ENCODE data around the gene FLYWCH2.

Gene FLYWCH2

DNA sequence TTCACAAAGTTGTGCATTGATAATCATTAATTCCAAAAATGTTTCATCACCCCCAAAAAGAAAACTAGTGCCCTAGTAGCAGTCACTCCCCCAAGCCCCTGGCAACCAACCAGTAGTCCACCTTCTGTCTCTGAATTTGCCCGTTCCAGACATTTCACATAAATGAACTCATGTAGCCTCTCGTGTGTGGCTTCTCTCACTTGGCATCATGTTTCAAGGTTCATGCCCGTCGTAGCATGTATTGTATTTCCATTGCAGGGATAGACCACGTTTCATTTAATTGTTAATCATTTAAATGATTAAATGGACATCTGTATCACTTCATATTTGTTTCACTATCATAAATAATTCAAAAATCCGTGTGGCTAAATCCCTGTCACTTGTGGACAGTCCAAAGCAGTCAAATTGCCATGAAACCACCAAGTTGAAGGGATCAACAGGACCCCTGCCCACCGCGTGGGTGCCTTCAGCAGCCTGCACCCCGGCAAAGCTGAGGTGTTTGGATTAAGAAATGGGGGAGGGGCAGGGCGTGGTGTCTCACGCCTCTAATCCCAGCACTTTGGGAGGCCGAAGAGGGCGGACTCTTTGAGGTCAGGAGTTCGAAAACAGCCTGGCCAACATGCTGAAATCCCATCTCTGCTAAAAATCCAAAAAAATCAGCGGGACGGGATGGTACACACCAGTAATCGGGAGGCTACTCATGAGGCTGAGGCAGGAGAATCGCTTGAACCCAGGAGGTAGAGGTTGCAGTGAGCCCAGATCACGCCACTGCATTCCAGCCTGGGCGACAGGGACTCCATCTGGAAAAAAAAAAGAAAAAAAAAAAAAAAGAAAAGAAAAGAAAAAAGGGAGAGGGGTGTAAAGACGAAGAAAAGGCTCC, 8.7 kb upstream of the FLYWCH2 start:
- Histone ChIP-seq H2AK5ac (ENCODE audit: low read length) (no peak overlapping the region), H3K79me2 (ENCODE audit: control insufficient read depth, insufficient read depth, low read length) (no peaks in the 10 kb centered on the region), H3K4me3 (ENCODE audit: low read length) (no peak overlapping the region), H3K4ac (ENCODE audit: low read depth, low read length) (no peak overlapping the region), H3K79me1 (ENCODE audit: low read length) (no peaks in the 10 kb centered on the region), H2BK15ac (replicated peaks; ENCODE audit: low read depth) (no peak overlapping the region), H3K56ac (ENCODE audit: low read length) (no peak overlapping the region), H3K23ac (ENCODE audit: low read length) (no peak overlapping the region), H3K27me3 (ENCODE audit: insufficient read depth, low read length, poor library complexity) (no peaks in the 10 kb centered on the region), H3K4me2 (ENCODE audit: low read length) (no peak overlapping the region), H3K9ac (ENCODE audit: low read length) (no peak overlapping the region), H2BK5ac (ENCODE audit: low read length) (no peak overlapping the region), H4K5ac (ENCODE audit: low read length) (no peak overlapping the region), H3K36me3 (ENCODE audit: control insufficient read depth, insufficient read depth, low read length) (no peaks in the 10 kb centered on the region), H4K8ac (ENCODE audit: low read depth, low read length) (no peak overlapping the region), H3K27ac (ENCODE audit: low read depth, low read length) (no peak overlapping the region), H2BK120ac (ENCODE audit: low read depth, low read length) (no peak overlapping the region), H3K18ac (ENCODE audit: low read length) (no peak overlapping the region), H3K4me1 (ENCODE audit: control insufficient read depth, low read depth, low read length) (no peaks in the 10 kb centered on the region)
- DNase-seq = no peak
- WGBS (ENCODE audit: extremely low coverage, insufficient coverage, low lambda C conversion rate) = no CpG with 5 or more reads among the region's 21 CpGs

DNA sequence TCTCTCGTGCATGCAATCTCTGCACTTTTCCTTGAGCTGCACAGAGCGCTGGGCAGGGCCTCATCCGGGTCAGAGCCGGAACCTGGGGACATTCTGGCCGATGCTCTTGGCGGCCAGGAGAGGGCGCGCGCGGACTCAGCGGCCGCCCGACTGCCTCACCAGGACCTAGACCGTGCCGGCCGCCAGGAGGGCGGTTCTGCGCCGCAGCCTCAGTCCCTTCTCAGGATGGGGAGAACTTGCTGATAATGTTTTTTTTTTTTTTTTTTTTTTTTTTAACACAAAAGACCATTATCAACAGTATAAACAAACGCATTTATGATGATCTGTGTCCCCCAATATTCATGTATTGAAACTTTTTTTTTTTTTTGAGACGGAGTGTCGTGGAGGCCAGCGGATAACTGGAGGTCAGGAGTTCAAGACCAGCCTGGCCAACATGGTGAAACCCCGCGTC, 8.1 kb upstream of the FLYWCH2 start:
- no peak overlapping the region for H2BK120ac ChIP-seq (ENCODE audit: low read depth, low read length)
- no peak overlapping the region for H3K23ac ChIP-seq (ENCODE audit: low read length)
- DNase-seq = peak; percentile 82
- no peak overlapping the region for H3K4me3 ChIP-seq (ENCODE audit: low read length)
- H2AK5ac ChIP-seq (ENCODE audit: low read length) = no peak overlapping the region
- no CpG with 5 or more reads among the region's 25 CpGs for WGBS (ENCODE audit: extremely low coverage, insufficient coverage, low lambda C conversion rate)
- no peaks in the 10 kb centered on the region for H3K36me3 ChIP-seq (ENCODE audit: control insufficient read depth, insufficient read depth, low read length)
- no peak overlapping the region for H3K27ac ChIP-seq (ENCODE audit: low read depth, low read length)
- no peak overlapping the region for H3K56ac ChIP-seq (ENCODE audit: low read length)
- no peaks in the 10 kb centered on the region for H3K27me3 ChIP-seq (ENCODE audit: insufficient read depth, low read length, poor library complexity)
- H3K79me1 ChIP-seq (ENCODE audit: low read length) = no peaks in the 10 kb centered on the region
- H2BK5ac ChIP-seq (ENCODE audit: low read length) = no peak overlapping the region
- no peaks in the 10 kb centered on the region for H3K4me1 ChIP-seq (ENCODE audit: control insufficient read depth, low read depth, low read length)
- H2BK15ac ChIP-seq (replicated peaks; ENCODE audit: low read depth) = no peak overlapping the region
- no peak overlapping the region for H3K4me2 ChIP-seq (ENCODE audit: low read length)
- H4K8ac ChIP-seq (ENCODE audit: low read depth, low read length) = no peak overlapping the region
- H3K4ac ChIP-seq (ENCODE audit: low read depth, low read length) = no peak overlapping the region
- no peak overlapping the region for H3K9ac ChIP-seq (ENCODE audit: low read length)
- H4K5ac ChIP-seq (ENCODE audit: low read length) = no peak overlapping the region
- H3K79me2 ChIP-seq (ENCODE audit: control insufficient read depth, insufficient read depth, low read length) = no peaks in the 10 kb centered on the region
- no peak overlapping the region for H3K18ac ChIP-seq (ENCODE audit: low read length)

DNA sequence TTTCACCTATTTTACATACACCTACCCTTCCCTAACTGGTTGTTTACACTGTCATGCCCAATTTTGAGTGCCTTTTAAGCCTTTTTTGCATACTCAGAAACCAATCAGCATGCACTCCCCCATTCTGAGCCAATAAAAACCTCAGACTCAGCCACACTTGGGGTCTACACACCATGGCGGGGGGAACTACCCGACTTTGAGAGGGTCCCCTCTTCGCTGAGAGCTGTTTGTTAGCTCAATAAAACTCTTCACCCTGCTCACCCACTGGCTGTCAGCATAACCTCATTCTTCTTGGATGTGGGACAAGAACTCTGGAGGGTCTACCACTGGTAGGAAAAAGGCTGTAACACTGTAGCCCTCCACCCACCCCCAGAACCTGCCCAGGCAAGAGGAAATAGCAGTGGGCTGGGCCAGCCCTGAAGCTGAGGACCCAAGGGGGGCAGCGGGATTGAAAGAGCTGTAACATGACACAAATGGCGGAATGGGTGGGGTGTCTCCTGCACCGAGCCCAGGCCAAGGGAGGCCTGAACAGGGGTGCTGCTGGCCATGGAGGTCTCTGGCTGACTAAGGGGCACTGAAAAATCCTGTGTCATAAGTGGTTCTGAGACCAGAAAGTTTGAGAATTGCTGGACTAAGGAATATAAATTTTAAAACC, 3.0 kb upstream of the FLYWCH2 start:
- Histone ChIP-seq H3K79me1 (ENCODE audit: low read length) (no peaks in the 10 kb centered on the region), H2BK5ac (ENCODE audit: low read length) (no peak overlapping the region), H3K23ac (ENCODE audit: low read length) (no peak overlapping the region), H3K4ac (ENCODE audit: low read depth, low read length) (no peak overlapping the region), H2BK15ac (replicated peaks; ENCODE audit: low read depth) (no peak overlapping the region), H3K4me3 (ENCODE audit: low read length) (no peak overlapping the region), H4K5ac (ENCODE audit: low read length) (no peak overlapping the region), H3K4me2 (ENCODE audit: low read length) (no peak overlapping the region), H3K9ac (ENCODE audit: low read length) (no peak overlapping the region), H3K4me1 (ENCODE audit: control insufficient read depth, low read depth, low read length) (no peaks in the 10 kb centered on the region), H2AK5ac (ENCODE audit: low read length) (no peak overlapping the region), H4K8ac (ENCODE audit: low read depth, low read length) (no peak overlapping the region), H3K79me2 (ENCODE audit: control insufficient read depth, insufficient read depth, low read length) (no peaks in the 10 kb centered on the region), H3K27ac (ENCODE audit: low read depth, low read length) (no peak overlapping the region), H3K56ac (ENCODE audit: low read length) (no peak overlapping the region), H2BK120ac (ENCODE audit: low read depth, low read length) (no peak overlapping the region), H3K18ac (ENCODE audit: low read length) (no peak overlapping the region), H3K36me3 (ENCODE audit: control insufficient read depth, insufficient read depth, low read length) (no peaks in the 10 kb centered on the region), H3K27me3 (ENCODE audit: insufficient read depth, low read length, poor library complexity) (no peaks in the 10 kb centered on the region)
- WGBS (ENCODE audit: extremely low coverage, insufficient coverage, low lambda C conversion rate) = no CpG with 5 or more reads among the region's 6 CpGs
- no peak for DNase-seq

DNA sequence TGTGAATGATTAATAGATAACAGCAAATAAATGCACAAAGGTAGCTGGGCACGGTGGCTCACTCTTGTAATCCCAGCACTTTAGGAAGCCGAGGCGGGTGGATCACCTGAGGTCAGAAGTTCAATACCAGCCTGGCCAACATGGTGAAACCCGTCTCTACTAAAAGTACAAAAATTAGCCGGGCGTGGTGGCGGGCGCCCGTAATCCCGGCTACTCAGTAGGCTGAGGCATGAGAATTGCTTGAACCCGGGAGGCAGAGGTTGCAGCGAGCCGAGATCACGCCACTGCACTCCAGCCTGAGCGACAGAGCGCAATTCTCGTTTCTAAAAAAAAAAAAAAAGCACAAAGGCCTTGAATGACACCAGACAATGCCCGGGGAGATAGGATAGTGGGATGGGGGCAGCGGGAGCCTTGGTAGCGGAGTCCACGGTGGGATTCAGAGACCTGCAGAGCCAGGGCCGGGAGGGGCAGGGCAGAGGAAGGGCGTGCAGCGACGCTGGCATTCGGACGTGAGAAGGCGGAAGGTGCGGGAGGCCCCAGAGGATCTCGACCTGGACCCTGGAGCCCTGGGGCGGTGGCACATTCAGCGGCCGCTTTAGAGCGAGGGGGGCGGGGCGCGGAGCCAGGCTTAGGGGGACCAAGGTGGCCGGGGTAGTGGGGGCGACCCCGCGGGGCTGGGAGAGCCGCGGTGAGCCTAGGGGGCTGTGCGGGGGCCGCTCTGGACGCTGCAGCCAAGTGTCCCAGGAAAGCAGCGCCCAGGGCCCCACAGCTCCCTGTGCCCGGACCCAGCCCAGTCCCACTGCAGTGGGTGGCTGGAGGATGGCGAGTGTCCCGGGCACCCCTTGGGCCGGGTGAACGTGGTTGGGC, 999 bp upstream of the FLYWCH2 start:
- Histone ChIP-seq H3K56ac (ENCODE audit: low read length) (peak overlapping the region; percentile 81), H3K4ac (ENCODE audit: low read depth, low read length) (no peak overlapping the region), H4K5ac (ENCODE audit: low read length) (no peak overlapping the region), H3K23ac (ENCODE audit: low read length) (no peak overlapping the region), H3K27me3 (ENCODE audit: insufficient read depth, low read length, poor library complexity) (no peaks in the 10 kb centered on the region), H3K9ac (ENCODE audit: low read length) (peak overlapping the region; percentile 63), H2BK5ac (ENCODE audit: low read length) (no peak overlapping the region), H2BK15ac (replicated peaks; ENCODE audit: low read depth) (no peak overlapping the region), H3K79me1 (ENCODE audit: low read length) (no peaks in the 10 kb centered on the region), H3K27ac (ENCODE audit: low read depth, low read length) (no peak overlapping the region), H3K36me3 (ENCODE audit: control insufficient read depth, insufficient read depth, low read length) (no peaks in the 10 kb centered on the region), H3K4me2 (ENCODE audit: low read length) (peak overlapping the region; percentile 79), H2BK120ac (ENCODE audit: low read depth, low read length) (no peak overlapping the region), H2AK5ac (ENCODE audit: low read length) (no peak overlapping the region), H4K8ac (ENCODE audit: low read depth, low read length) (no peak overlapping the region), H3K4me1 (ENCODE audit: control insufficient read depth, low read depth, low read length) (no peaks in the 10 kb centered on the region), H3K18ac (ENCODE audit: low read length) (no peak overlapping the region), H3K4me3 (ENCODE audit: low read length) (peak overlapping the region; percentile 50), H3K79me2 (ENCODE audit: control insufficient read depth, insufficient read depth, low read length) (no peaks in the 10 kb centered on the region)
- WGBS (ENCODE audit: extremely low coverage, insufficient coverage, low lambda C conversion rate) = no CpG with 5 or more reads among the region's 52 CpGs
- DNase-seq = no peak

DNA sequence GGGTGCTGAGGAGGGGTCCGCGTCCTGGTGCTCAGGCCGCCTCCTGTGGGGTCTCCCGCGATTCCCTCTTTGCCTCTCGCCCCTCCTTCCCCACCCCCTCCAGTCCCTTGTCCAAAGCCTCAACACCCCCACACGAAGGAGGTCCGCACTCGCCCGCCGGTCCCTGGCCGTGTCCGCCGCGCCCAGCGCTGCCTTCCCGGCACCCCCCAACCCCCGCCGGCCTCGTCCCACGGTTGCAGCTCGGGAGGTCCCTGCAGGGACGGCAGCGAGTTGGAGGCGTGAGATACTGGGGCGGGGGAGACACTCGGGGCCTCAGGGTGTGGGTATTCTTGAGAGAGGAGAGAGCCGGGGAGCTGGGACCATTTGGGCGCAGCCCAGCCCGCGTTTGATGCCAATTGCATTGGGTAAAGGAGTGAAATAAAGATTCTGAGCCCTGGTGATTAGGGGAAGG, 468 bp downstream of the FLYWCH2 start:
- peak overlapping the region; percentile 6 for H3K27ac ChIP-seq (ENCODE audit: low read depth, low read length)
- H3K79me1 ChIP-seq (ENCODE audit: low read length) = no peaks in the 10 kb centered on the region
- H4K5ac ChIP-seq (ENCODE audit: low read length) = no peak overlapping the region
- no peak overlapping the region for H2AK5ac ChIP-seq (ENCODE audit: low read length)
- no peak for DNase-seq
- H2BK5ac ChIP-seq (ENCODE audit: low read length) = no peak overlapping the region
- H3K4me3 ChIP-seq (ENCODE audit: low read length) = peak overlapping the region; percentile 67
- no peaks in the 10 kb centered on the region for H3K27me3 ChIP-seq (ENCODE audit: insufficient read depth, low read length, poor library complexity)
- no peaks in the 10 kb centered on the region for H3K4me1 ChIP-seq (ENCODE audit: control insufficient read depth, low read depth, low read length)
- H2BK15ac ChIP-seq (replicated peaks; ENCODE audit: low read depth) = no peak overlapping the region
- H3K79me2 ChIP-seq (ENCODE audit: control insufficient read depth, insufficient read depth, low read length) = no peaks in the 10 kb centered on the region
- no peaks in the 10 kb centered on the region for H3K36me3 ChIP-seq (ENCODE audit: control insufficient read depth, insufficient read depth, low read length)
- H3K9ac ChIP-seq (ENCODE audit: low read length) = peak overlapping the region; percentile 90
- no peak overlapping the region for H3K4ac ChIP-seq (ENCODE audit: low read depth, low read length)
- H3K23ac ChIP-seq (ENCODE audit: low read length) = no peak overlapping the region
- WGBS (ENCODE audit: extremely low coverage, insufficient coverage, low lambda C conversion rate) = no CpG with 5 or more reads among the region's 31 CpGs
- H3K18ac ChIP-seq (ENCODE audit: low read length) = no peak overlapping the region
- no peak overlapping the region for H2BK120ac ChIP-seq (ENCODE audit: low read depth, low read length)
- H3K4me2 ChIP-seq (ENCODE audit: low read length) = peak overlapping the region; percentile 64
- peak overlapping the region; percentile 95 for H3K56ac ChIP-seq (ENCODE audit: low read length)
- no peak overlapping the region for H4K8ac ChIP-seq (ENCODE audit: low read depth, low read length)
